GM21737 (cell line): ENCODE results near the gene PIP5K1C.

Source experiments
- ATAC-seq: cut with Tn5 transposase; IDR thresholded peaks from one replicate; pipeline ENCODE4 v1.9.1; 2021; ENCODE audit warnings: mild to moderate bottlenecking, moderate library complexity; ENCODE audit not compliant: unreplicated experiment

PIP5K1C gene

DNA sequence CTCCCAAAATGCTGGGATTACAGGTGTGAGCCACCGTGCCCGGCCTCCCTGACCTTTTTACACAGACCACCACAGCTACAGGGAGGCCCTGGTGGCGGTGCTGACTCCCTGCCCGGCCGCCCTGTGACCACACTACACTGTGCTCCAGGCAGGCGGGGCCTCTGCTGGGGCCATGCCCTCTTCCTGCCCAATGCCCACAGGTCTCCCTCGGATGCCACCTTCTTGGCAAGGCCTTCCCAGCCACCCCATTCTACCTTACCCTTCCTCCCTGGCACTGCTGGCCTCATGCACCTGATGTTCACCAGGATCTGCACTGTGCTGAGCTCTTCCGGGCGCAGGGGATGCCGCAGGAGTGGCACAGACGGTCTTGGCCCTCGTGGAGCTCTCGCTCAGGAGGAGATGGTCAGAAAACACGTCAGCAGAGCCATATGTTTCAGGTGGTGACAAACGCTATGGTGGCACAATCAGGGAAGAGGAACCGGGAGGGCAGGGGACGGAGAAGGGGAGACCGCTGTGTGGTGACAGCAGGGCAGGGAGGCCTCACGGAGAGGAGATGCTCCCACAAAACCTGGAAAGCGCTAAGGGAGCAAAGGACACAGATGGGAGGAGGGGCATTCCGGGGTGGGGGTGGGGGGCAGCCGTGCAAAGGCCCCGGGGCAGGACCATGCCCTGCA is 4.1 kb downstream of the PIP5K1C start:
- no peak for ATAC-seq

DNA sequence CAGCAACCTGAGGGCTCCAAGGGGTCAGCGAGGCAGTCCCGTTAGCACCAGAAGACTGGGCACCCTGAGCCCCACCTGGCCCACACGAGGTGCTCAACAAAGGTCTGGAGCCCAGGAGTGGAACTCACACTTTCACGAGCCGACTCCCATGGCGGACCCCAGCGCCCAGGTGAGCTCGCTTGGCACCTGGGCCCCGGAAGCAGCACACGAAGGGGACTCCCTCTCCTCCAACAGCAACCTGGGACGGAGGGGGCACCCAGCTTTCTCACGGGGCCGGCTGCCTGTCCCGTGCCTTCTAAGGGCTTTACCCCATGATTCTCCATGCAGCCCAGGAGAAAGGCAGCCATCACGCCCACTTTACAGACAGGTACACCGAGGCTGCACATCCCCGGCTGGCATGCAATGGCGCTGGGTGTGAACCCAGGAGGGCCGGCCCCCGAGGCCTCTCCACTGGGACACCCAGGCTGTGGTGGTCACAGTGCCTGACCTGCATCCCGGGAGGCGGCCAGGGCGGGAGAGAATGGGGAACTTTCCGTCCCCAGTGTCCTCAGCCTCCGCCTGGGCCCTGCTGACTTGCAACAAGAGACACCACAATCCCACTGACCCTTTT is 5.0 kb downstream of the PIP5K1C start:
- no peak for ATAC-seq

DNA sequence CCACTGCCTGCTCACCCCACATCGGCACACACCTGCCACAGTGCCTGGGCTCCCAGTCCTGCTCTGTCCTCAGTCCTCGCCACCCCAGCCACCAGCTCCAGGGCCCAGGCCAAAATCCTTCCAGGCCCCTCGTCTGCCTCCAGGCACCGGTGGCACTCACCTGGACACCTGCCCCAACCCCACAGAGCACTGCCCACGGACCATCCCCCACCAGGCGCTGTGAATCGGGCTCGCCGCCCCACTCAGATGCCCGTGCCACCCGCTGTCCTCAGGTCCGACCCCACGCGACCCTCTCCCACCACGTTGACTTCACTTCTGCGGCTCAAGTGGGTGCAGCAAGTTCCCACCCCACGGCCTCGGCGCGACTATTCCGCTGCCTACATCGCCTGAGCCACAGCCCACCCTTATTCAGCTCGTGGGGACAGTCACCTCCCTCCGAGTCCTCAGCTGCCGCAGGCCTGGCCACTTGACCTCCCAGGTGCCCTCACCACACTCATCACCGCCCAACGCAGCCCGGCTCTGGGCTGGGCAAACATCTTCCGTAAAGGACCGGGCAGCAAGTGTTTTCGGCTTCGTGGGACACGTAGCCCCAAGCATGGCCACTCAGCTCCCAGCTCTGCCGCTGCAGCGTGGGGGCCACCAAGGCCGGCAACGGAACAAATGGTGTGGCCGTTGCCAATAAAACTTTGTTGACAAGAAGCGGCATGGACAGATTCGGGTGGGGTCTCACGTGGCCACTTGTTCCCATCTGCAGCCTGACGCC is 5.7 kb downstream of the PIP5K1C start:
- ATAC-seq, result no peak

DNA sequence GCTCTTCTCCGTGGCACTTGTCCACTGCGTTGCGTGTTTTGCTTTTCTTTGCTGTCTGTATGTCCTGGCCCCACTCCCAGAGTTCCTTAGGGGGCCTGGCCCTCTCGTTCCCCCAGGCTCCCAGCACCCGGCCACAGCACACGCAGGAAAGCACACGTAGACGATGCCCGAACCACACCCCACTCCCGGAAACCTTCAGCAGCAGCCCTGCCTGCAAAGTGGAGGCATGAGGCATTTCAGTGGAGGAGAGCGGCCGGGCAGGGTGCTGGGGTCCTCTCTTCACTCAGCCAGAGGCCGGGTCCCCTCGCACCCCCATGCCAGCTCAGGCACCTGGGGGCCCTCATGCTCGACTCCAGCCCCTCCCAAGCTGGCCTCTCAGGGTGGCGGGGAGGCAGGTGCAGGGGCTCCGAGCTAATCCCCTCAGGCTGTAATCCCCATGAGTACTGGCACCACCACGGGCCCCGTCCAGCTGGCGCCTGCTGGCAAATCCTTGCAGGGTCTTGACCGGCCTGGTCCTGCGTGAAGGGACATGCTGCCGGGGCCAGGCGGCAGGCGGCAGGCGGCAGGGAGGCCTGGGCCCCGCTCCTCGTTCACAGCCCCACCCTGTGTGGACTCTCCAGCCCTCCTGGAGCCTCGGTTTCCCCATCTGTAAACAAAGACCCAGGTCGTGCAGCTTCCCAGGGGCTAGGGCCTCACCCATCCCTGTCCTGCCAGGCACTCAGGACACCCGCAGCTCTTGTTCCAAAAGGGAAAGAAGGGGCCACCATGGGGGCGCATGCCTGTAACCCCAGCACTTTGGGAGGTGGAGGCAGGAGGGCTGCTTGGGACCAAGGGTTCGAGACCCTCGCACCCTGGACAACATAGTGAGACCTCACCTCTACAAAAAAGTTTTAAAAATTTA is 7.0 kb downstream of the PIP5K1C start:
- ATAC-seq, result no peak

DNA sequence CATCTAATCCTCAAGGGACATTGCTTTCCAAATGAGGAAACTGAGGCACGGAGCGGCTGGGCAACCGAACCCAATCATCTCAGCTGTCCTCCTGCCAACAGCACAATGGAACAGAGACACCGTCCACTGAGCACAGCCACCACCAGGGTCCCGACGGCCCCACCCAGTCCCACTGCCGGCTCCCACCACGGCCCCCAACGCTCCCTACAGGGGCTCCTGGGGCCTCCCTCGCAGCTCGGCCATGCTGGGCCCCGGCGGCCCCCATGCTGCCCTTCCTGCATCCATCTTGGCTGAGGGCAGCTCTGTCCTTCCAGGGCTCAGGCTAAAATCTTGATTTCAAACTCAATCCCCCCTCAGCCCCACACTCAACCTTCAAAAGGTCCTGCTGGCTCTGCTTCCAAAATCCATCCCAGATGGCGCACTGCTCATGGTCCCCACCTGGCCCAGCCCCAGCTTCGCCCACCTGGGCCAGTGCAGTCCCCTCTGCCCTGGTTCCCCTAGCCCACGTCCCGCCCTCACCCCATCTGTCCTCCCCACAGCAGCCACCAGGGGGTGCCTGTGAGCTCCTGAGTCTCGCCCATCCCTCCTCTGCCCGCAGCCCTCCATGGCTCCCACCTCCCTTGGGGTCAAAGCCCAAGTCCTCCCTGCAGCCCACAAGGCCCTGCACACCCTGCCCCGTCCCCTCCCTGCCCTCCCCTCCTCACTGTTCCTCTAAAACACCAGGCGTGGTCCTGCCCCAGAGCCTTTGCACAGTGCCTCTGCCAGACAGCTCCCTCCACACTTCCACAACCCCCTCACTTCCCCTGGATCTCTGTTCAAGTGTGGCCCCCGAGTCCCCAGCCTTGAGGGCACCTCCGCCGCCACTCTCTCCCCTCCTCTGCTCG is 7.9 kb downstream of the PIP5K1C start:
- no peak for ATAC-seq

DNA sequence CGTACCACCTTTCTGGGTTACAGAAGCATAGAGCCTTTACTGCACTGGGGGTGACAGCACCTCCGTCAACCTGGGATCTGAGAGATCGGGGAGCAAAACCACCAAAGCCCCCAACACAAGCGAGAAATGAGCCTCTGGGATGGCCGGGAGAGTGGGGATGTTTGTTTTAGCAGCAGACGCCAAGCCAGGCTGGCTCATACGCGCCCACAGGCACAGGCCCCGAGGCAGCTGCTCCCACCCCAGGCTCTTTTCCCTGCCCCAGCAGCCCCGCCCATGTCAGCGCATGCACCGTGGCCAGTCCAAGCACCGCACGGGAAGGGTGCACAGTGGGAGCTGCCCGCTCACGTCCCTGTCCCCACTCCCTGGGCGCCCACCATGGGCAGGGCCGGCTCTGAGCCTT is 8.5 kb downstream of the PIP5K1C start:
- no peak for ATAC-seq

DNA sequence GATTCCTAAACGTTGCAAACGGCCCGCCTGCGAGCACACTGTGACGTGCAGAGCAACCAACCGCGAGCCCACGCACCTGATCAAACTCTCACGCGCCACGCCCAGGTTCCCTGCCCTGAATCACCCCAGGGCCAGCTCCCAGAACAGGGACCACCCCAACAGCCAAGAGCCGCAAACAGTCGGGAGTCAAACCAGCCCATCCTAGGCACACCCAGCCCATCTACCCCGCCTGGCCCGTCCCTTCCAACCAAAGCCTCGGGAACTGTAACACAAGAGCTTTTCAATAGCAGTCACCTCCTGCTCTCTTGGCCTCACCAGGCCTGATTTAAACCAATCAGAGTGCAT is 8.9 kb downstream of the PIP5K1C start:
- no peak for ATAC-seq

DNA sequence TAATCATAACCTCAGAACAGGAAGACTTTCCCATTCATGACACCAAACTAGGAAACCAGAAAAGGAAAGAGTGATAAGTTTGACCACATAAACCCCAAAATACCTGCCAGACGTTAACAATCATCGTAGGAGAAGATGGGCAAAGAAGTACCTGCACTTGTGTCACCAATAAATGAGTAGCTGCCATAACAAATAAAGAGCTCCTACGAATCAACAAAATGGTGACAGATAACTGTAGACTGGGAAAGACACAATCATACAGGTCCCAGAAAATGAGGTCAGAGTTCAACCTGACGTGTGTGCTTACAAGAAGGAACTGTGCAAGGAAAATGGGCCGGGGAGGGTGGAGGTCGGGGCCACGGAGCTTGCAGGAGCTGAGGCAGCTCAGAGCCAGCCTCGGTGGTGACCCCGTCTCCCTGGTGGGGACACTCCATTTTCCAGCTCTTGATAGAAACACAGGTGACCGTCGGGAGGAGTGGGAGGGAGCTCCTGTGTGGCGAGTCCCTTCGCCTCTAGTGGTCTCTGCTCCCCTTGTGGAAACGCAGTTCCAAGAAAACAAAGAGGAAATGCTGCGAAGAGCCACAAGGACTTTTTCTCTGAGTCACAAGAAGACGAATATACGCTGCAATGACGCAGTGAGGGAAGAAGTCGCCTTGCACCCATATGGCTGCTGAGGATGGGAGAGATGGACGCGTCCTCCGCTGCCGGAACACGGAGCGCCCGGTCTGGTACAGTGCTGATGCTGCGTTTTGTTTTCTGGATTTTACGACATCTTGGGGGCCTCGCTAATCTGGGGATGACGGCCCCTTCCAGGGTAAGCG is 9.5 kb downstream of the PIP5K1C start:
- no peak for ATAC-seq

DNA sequence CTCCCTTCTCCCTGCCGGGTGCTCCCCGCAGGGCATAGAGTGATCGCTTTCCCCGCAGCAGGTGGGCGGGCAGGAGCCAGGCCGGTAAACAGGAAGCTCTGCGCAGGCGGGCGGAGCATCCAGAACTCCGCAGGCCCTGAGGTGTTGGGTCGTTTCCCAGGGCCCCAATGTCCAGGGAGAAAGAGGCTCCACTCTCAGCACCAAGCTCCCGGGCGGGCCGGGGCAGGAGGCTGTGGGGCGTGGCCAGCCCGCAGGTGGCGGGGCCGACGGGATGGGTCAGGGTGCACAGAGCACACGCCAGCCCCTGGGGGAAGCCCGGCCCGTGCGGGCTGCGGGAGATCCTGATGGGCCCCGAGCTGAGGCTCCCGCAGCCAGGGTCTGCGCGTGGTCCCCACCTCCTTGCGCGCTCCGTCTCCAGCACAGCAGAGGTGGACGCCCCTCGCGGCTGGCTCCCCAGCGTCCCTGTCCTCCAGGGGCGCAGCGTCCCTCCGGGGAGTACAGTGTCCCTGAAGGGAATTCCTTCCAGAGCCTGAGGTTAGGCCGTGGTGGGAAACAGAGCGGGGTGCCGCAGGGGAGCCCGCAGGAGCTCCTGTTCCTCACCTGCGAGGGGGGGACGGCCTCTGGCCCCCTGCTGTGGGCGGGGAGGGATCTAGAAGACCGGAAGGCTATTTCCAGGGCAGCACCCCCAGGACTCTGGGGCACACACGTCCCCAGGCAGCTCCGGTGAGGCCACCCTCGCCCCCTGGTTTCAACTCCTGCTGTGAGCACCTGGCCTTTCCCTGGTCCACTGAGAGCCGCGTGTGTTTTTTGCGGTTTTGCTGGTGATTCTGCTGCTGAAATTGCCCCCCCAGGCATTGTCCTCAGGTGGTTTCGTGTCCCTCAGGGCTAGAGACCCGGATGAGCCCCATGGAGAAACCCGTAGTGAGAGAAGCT is 12.2 kb downstream of the PIP5K1C start:
- no peak for ATAC-seq

DNA sequence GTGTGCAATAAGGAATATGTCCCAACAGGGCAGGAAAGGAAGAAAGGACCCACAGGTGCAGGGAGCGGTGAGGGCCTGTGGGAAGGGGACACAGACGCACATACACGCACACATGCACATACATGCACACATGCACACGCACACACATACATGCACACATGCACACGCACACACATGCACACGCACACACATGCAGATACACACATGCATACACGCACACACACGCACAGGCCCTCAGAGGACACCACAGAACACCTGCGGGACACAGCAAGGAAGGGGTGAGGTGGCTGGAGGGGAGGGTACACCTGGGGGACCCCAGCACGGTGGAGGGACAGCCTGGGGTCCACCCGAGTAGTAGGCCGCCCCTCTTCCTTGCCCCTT is 12.9 kb downstream of the PIP5K1C start:
- ATAC-seq, result no peak

DNA sequence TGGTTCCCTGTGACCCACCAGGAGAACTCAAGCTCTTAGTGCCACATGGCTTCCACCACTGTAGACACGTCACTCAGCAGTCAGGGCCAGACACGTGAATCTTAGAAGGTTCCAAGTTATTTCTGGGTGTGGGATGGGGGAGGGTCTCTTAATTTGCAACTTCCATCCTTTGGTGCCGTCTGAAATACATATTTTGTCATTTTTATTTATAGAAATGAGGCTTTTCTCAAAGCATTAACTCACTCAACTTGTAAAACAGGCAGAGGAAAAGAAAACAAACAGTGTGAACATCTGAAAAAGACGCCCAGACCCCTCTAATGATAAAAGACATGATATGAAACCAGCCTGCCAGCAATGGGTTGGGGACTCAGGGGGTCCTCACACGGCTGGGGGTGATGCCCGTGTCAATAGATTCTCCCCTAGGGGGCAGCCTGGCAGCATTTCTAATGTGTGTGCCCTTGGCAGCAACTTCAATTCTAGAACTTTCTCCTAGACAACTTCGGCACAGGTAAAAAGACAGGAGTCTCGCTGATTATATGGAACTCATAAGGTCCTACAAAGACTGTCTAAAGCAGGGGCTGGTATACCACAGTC is 15.4 kb downstream of the PIP5K1C start:
- no peak for ATAC-seq

DNA sequence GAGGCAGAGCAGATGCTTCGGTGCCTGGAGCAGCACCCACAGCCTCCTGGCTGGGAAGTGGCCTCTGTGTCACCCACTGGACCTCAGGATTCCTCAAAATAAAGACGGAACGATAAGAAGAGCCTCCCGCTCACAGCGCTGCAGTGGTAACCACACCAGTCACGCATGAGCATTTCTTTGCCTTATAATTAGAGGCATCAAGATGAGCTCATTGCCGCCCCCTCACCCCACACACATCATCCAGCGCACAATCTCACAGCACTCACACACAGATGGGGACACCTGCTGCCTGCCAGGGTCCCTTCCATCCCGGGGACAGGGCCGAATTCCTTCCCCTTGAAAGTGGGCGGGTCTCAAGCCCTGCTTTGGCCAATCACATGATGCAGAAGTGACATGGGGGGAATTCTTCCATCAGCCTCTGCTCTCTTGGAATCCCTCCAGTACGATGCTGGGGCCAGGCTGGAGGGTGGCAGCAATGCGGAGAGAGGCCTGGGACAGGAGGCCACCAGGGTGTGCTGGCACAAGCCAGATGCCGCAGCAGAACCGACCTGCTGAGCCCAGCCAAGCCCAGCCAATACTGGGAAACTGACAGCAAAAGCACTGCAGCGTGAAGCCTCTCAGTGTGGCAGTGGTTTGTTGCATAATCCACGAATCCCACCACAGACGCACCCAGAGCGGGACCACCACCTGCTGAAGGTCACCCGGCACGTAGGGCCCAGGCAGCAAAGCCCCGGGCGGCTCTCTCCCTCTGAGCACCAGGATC is 16.0 kb downstream of the PIP5K1C start:
- ATAC-seq, result no peak

DNA sequence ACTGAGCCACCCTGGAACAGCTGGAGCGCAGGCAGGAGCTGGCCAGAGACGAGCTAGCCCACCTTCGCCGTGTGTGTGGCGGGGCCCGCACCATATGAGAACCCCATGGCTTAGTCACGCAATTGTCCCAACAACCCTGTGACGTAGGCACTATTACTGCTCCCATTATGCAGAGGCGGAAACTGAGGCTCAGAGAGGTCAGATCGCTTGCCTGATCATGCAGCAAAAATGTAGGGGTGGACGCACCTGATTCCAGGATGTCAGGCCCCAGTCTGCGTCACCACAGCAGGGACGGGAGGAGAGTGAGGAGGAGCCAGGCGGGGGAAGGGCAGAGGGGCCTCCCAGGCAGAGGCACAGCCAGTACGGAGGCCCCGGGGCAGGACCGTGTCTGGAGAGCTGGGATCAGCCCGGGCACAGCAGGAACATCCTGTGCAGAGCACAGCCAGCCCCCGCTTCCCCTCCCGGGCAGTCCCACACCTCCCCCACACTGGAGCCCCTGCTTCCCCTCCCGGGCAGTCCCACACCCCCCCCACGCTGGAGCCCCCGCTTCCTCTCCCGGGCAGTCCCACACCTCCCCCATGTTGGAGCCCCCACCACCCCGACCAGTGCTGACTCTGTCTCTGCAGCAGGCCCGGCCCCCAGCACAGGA is 16.7 kb downstream of the PIP5K1C start:
- ATAC-seq, result no peak

DNA sequence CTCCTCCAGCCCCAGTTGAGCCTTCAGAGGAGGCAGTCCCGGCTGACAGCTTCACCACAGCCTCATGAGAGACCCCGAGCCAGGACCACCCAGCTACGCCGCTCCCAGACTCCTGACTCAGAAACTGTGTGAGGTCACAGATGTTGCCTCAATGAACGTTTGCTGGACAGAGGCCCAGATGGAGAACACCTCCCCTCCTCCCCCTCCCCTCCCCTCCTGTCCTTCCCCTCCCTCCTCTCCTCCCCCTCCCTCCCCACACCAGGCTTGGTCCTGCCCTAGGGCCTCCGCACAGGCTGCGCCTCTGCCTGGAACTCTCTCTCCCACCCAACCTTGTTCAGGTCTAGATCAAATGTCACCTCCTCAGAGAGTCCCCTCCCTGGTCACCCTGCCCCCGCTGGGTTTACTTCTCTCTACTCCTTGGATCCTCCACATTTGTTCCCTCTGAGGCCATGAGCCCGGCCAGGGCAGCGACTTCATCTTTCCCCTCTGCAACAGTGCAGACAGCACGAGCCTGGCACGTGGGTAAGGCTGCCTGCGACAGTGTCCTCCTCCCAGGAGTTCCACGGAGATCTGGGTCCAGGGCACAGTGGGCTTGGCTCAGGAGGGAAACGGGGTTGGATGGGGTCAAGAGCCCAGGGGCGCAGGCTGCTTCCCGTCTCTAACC is 17.4 kb downstream of the PIP5K1C start:
- no peak for ATAC-seq

DNA sequence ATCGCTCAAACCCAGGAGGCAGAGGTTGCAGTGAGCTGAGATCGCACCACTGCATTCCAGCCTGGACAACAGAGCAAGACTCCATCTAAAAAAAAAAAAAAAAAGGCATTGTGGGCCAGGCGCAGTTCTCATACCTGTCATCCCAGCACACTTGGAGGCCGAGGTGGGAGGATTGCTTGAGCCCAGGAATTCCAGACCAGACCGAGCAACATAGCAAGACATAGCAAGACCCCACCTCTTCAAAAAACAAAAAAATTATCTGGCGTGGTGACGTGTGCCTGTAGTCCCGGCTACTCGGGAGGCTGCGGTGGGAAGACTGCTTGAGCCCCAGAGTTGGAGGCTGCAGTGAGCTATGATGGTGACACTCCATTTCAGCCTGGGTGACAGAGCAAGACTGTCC is 18.0 kb downstream of the PIP5K1C start:
- no peak for ATAC-seq

DNA sequence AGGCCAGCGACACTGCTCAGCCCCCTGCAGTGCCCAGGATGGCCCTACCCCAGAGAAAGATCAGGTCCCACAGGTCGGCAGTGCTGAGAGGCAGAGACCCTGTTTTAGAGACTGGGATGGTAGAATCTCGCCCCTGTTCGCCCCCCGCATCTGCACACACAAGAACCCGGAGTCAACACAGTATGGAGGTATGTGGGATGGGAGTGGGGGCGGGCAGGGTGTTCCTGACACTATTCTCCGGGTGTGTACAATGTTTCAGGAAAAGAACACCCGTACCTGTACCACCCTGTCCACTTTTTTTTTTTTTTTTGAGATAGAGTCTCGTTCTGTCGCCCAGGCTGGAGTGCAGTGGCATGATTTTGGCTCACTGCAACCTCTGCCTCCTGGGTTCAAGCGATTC is 19.3 kb downstream of the PIP5K1C start:
- ATAC-seq, result no peak
